NCI-H1105 (cell line): Measurements from ENCODE around the gene LPP.

ENCODE experiments used
- DNase-seq: peaks from one replicate; lab custom pipeline; 2025; lab: John Stamatoyannopoulos, UW

The LPP gene

GRCh38 chr3:188557235-188557634 is 403.3 kb downstream of the LPP start:
- DNase-seq, result no peak

DNA sequence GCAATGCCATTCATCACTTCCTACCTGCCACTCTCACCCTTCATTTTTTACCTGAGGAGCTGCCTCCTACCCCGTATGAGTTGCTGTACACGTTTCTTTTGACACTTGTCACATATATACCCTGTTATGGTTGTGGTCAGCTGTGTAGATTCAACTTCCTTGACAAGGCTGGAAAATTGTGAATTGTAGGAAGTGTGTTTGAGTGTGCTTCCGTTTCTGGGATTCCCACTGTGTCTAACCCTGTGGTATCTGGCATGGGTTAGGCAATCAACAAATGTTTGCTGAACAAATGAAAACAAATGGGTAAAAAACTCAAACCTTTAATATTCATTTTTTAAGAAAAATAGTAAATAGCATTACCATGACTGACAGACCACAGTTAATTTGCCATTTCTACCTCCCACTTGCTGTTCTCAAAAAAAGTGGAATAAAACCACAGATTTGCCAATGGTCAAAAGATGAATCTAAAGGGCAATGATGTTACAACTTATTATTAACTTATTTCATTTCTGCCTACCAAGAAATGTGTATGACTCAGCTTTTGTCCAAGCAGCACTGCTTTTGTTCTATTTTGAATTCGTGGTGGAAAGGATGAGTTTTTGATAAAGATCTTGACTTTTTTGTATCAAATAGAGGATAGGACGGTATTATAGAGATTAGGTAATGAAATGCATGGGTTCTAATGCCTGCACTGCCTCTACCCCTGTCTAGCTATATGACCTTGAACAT is 404.6 kb downstream of the LPP start:
- no peak for DNase-seq

- no peak for DNase-seq
These were observed 405.1 kb downstream of the LPP start for GRCh38 chr3:188559072-188559429.

- no peak for DNase-seq
These were observed 405.9 kb downstream of the LPP start for GRCh38 chr3:188559856-188560255.

- no peak for DNase-seq
These were observed 408.2 kb downstream of the LPP start for GRCh38 chr3:188562144-188562543.

DNA sequence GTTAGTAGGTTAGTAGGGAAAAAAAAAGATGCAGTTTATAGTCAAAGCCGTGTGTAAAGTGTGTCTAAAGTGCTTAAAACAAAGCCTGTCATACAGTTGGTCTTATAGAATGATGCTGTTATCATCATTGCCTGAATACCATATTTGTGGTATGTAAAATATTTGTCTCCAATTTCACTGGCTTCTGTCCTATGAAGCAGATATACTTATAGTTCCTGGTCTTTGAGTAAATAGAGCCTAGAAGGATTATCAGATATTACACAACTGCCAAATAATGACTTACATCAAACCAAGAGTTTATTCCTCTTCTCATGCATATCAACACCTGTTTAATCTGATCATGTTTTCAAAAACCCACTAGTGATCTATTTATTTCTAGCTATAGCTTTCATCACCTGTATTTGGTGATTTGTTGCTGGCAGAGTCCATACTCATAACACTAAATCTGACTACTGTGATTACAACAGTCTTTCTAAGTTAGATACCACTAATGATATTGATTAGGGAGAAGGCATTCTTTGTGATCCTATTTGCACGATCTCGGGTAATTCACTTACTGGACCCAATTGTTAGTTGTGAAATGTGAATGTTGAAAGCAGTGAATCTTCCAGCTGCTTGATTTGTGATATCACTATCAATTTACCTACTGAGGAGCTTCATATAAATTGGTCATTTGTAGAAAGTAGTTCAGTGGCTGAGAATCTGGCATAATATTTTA is 413.7 kb downstream of the LPP start:
- DNase-seq, result no peak

GRCh38 chr3:188568736-188569135 is 414.8 kb downstream of the LPP start:
- no peak for DNase-seq

DNA sequence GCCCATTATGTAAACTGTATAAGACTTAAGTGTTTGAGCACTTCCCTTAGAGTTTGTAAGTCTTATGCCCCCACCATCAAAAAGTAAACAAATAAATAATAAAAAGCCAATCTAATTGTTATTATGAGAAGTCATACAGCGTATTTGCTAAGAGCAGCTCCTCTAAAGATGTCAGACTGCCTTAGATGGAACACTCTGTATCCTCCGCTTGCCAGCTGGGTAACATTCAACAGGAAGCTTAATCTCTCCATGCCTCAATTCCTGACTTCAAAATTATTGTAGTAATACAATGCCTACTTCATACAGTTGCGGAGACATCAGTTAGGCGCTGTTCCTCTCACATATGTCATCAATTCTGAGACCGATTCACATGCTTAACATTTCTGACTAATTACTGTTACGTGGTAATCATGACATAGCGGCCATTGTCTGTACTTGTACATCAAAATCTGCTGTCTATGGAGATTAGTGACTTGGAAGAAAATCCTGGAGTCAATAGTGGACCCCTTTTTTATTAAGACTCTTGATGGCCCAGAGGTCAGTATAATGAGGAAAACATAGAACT is 417.7 kb downstream of the LPP start:
- no peak for DNase-seq

DNA sequence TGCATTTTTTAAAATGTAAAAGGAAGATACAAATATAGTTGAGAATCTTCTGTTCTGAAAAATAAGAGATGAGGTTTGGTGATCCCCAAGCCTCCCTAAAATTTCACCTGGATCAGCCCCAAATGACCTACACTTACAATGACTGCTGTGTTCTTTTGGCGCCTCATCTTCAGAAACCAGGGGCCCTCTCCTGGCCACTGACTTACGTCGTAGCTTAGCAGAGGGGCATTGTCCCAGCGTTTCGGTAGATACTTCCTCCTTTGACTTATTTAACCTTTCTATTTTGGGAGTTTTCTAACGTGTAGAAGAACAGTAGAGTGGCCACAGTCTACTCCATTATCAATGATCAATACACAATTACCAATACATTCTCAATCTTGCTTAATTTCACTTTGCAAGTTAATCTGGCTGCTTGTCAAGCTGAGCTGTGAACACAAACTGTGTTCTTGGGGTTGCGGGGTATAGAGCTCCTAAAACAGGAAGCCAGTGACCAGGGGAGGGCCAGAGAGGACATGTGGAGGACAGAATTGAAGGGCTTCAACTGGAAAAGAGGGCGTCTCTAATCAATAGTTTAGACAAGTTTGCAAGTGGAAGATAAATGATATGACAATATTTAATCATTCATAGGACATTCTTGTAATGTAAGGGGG is 419.5 kb downstream of the LPP start:
- DNase-seq, result no peak

DNA sequence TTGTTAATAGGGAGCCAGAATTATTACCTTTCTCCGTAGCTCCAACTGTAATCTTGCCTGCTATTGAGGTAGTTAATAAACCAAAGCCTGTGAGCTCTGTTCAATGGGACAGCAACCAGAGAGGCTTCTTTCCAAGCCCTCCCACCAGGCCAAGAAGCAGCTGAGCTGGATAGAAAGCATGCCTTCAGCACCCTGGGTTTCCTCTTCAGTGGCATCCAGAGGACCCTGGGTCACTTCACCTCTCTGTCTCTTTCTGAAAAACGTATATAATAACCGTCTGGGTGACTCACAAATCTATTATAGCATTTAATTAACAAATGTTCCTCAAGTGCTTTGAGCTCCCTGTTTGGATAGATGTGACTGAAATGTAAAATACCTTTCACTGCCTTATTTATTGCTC is 420.0 kb downstream of the LPP start:
- DNase-seq, result no peak

DNA sequence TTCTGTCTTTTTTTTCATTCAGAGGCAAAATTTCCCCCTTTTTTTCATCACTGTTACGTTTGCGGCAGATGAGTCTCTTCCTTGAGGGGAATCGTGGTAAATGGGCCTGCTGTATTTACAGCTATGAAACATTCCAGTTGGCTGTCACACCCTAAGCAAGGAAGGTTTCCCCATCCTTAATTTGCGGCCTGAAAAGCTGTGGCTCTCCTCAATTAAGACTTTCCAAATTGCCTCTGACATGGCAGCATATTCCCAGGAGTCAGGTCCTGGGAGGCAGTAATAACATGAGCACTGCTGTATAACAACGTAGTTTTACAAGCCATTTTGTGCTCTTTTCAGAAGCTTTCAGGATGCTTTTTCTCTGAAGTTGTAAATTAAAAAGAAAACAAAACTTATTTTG is 420.9 kb downstream of the LPP start:
- DNase-seq, result no peak

GRCh38 chr3:188575501-188575900 is 421.5 kb downstream of the LPP start:
- DNase-seq, result no peak

- no peak for DNase-seq
These were observed 423.6 kb downstream of the LPP start for GRCh38 chr3:188577539-188577938.

GRCh38 chr3:188578576-188579363 is 424.8 kb downstream of the LPP start:
- DNase-seq, result no peak

DNA sequence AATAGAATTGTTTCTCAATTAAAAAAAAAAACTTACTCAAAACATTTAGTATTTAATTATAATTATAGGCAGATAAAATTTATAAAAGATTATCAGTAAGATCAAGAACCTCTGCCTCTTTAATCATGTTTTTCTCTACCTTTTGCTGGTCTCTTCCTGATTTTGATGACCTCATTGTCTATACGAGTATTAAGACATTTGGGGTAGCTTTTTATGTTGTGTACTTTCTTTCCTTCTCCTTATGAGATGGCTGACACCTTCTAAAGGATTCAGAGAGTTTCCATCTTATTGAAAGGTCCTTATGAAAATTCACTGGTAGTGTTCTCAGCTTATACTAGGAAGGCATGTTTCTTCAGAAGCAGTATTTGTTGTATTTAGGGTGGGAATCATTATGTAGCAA is 426.3 kb downstream of the LPP start:
- no peak for DNase-seq

GRCh38 chr3:188580659-188581058 is 426.7 kb downstream of the LPP start:
- DNase-seq, result no peak

DNA sequence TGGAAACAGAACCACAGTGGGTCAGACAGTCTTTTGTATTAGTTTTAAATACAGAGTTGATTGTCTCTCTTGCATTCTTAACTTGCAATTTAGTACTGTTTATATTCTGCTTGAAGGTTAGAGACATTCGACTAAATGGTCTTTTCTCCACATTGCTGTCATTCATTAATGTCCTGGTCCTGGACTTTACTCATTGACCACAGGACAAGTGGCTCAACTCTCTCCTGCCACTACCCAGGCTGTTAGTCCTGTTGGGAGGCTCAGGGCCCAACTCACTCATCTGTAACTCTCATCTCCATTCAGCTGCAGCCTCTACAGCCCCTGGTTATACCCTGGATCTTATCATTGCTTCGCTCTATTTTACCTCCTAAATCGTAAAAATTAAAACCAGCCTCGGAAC is 427.4 kb downstream of the LPP start:
- no peak for DNase-seq

DNA sequence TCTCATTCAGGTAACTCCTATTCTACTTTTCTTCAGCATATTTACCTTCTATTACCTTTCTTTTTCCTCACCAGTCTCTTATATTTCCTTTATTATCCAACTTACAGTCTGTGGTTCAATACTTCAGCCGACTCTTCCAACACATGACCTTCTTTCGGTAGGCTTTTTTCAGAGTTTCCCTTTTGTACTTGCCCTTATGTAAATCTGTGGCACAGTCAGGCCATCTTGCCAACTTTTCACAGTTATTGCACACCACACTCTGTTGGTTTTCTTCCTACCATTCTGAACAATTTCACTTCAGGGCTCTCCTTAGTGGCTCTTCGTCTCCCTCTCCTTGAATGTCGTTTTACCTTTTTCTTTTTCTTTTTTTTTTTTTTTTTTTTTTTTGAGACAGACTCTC is 427.8 kb downstream of the LPP start:
- DNase-seq, result no peak

GRCh38 chr3:188583341-188584161 is 429.6 kb downstream of the LPP start:
- no peak for DNase-seq

DNA sequence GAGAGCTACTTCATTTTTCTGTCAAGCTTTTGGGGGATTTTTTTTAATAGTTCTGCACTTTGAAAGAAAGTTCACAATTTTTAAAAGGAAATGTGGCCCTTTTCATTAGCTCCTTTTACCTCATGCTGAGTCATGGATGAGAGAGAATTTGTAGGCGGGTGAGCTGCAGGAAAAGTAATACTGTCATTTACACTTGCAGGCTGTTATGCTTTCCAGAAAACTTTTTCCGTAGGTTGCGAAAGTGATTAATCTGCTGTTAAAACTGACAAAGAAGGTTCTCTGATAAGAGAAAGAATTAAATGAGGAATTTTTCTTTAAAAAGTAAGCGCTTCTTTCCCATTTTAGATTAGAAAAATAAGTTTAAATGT is 430.2 kb downstream of the LPP start:
- no peak for DNase-seq

DNA sequence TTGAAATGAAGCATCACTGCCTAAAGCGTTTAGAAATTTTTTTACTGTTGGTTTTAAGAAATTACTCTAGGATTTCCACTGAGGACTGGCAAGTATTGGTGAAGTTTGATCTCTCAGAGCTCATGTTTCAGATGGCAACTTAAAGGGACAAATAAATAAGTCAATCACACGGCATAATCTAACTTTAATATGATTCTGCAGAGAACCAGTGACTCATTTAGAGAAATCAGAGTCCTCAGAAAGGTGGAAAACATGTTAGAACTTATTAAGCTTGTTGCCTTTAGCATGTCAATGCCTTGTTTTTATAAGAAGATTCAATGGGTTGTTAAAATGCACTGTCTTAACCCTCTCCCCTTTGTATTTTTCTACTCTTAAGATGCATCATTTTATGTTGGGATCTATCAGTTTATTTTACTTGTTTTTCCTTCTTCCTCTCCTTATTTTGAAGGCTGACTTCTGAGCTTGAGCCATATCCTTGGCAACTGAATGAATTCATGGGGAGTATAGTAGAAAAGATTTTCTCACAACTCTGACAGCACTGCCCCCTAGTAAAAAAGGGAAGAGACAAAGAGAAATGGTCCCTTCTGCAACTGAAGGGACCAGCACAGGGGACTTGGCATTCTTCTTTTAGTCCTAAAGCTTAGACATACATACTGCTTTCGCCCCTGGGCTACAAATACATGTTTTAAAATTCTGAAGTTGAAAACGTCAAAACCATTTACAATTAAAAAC is 431.2 kb downstream of the LPP start:
- DNase-seq, result no peak
